HEK293 (cell line): ENCODE results near the gene IREB2.

Experiments
- SETDB1 ChIP-seq: IDR thresholded peaks from one replicate; pipeline ENCODE4 v1.6.1; 2017; ENCODE audit warnings: mild to moderate bottlenecking, low read length, moderate library complexity, mixed read lengths; ENCODE audit not compliant: insufficient read length
- ZNF140 ChIP-seq: fragments of 450-650 bp; formaldehyde crosslinking; IDR thresholded peaks from 2 replicates; pipeline ENCODE4 v1.5.1; 2016; ENCODE audit warnings: missing biosample characterization, missing genetic modification characterization
- TF ChIP-seq, protein P1 (sequence below): fragments of 450-650 bp; formaldehyde crosslinking; IDR thresholded peaks from 2 replicates; pipeline ENCODE4 v1.5.1; 2016; ENCODE audit warnings: missing biosample characterization, missing genetic modification characterization
- TF ChIP-seq, protein P2 (sequence below): fragments of 450-650 bp; formaldehyde crosslinking; IDR thresholded peaks from 2 replicates; pipeline ENCODE4 v1.5.1; 2016; ENCODE audit warnings: missing biosample characterization, missing genetic modification characterization
- TF ChIP-seq, protein P3 (sequence below): fragments of 450-650 bp; formaldehyde crosslinking; IDR thresholded peaks from 2 replicates; pipeline ENCODE4 v1.5.0; 2017; ENCODE audit warnings: missing biosample characterization, missing genetic modification characterization, borderline replicate concordance

DNA sequence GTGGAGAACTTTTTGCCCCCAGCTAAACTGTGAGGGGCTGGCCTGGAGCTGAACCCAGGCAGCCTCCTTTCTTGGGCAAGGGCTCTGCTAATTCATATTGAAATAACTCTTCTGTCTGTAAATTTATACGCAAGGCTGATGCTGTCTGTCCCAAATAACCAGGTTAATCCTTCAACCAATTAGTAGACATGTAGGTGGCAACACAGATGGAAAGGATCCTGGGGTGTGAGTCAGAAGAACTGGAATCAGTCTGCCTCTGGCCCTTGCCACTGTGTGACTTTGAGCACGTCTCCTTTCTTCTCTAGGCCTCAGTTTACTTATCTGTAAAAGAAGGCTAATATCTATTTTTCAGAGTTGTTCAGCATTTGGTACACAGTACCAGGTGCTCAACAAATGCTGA lies 48.3 kb upstream of the IREB2 start:
- TF ChIP-seq, protein P1, sequence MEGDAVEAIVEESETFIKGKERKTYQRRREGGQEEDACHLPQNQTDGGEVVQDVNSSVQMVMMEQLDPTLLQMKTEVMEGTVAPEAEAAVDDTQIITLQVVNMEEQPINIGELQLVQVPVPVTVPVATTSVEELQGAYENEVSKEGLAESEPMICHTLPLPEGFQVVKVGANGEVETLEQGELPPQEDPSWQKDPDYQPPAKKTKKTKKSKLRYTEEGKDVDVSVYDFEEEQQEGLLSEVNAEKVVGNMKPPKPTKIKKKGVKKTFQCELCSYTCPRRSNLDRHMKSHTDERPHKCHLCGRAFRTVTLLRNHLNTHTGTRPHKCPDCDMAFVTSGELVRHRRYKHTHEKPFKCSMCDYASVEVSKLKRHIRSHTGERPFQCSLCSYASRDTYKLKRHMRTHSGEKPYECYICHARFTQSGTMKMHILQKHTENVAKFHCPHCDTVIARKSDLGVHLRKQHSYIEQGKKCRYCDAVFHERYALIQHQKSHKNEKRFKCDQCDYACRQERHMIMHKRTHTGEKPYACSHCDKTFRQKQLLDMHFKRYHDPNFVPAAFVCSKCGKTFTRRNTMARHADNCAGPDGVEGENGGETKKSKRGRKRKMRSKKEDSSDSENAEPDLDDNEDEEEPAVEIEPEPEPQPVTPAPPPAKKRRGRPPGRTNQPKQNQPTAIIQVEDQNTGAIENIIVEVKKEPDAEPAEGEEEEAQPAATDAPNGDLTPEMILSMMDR (tag by site-specific recombination) = no peak
- TF ChIP-seq, protein P2, sequence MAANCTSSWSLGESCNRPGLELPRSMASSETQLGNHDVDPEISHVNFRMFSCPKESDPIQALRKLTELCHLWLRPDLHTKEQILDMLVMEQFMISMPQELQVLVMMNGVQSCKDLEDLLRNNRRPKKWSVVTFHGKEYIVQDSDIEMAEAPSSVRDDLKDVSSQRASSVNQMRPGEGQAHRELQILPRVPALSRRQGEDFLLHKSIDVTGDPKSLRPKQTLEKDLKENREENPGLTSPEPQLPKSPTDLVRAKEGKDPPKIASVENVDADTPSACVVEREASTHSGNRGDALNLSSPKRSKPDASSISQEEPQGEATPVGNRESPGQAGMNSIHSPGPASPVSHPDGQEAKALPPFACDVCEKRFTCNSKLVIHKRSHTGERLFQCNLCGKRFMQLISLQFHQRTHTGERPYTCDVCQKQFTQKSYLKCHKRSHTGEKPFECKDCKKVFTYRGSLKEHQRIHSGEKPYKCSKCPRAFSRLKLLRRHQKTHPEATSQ = no peak
- TF ChIP-seq SETDB1 = no peak
- TF ChIP-seq, protein P3, sequence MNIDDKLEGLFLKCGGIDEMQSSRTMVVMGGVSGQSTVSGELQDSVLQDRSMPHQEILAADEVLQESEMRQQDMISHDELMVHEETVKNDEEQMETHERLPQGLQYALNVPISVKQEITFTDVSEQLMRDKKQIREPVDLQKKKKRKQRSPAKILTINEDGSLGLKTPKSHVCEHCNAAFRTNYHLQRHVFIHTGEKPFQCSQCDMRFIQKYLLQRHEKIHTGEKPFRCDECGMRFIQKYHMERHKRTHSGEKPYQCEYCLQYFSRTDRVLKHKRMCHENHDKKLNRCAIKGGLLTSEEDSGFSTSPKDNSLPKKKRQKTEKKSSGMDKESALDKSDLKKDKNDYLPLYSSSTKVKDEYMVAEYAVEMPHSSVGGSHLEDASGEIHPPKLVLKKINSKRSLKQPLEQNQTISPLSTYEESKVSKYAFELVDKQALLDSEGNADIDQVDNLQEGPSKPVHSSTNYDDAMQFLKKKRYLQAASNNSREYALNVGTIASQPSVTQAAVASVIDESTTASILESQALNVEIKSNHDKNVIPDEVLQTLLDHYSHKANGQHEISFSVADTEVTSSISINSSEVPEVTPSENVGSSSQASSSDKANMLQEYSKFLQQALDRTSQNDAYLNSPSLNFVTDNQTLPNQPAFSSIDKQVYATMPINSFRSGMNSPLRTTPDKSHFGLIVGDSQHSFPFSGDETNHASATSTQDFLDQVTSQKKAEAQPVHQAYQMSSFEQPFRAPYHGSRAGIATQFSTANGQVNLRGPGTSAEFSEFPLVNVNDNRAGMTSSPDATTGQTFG (tag by site-specific recombination) = no peak
- TF ChIP-seq ZNF140 (tag by site-specific recombination) = no peak
